Progenitor cell of endocrine pancreas (in vitro differentiated cells): ENCODE data around the gene OR5D18. TPM values are rescaled to one million over a fixed set of nuclear protein-coding genes. Genes with fewer than 3 reads are reported as not detected.

Source experiments
- DNase-seq: peaks from one replicate; pipeline ENCODE4 v3.0.0; 2021; ENCODE audit warnings: low spot score; ENCODE audit not compliant: unreplicated experiment
- H3K27ac Mint-ChIP-seq: 2 replicates; pipeline ENCODE4 v1.8.0; 2021; ENCODE audit warnings: mild to moderate bottlenecking, moderate library complexity, mixed read lengths
- H3K27me3 Mint-ChIP-seq: 2 replicates; pipeline ENCODE4 v1.8.0; 2021; ENCODE audit warnings: mixed read lengths
- H3K36me3 Mint-ChIP-seq: 2 replicates; pipeline ENCODE4 v1.8.0; 2022; ENCODE audit warnings: mixed read lengths; ENCODE audit not compliant: insufficient read depth
- H3K4me1 Mint-ChIP-seq: 2 replicates; pipeline ENCODE4 v1.8.0; 2021; ENCODE audit warnings: low read depth, mixed read lengths
- H3K4me3 Mint-ChIP-seq: 2 replicates; pipeline ENCODE4 v1.8.0; 2021; ENCODE audit warnings: low read depth, mild to moderate bottlenecking, moderate library complexity, mixed read lengths
- H3K9me3 Mint-ChIP-seq: 2 replicates; pipeline ENCODE4 v1.8.0; 2021; ENCODE audit warnings: low read depth, mixed read lengths
- CTCF ChIP-seq: fragments of 200-600 bp; sonication (generic); IDR thresholded peaks from one replicate; pipeline ENCODE4 v1.5.0; 2021; ENCODE audit warnings: antibody characterized with exemption, mild to moderate bottlenecking; ENCODE audit not compliant: unreplicated experiment
- long read RNA-seq: library from polyadenylated mRNA; unstranded; transcript quantifications from one replicate; pipeline ENCODE4 v2.0.0, GENCODE V29; 2020
- total RNA-seq: library from RNA; stranded (reverse); gene quantifications from 2 replicates; pipeline ENCODE4 v1.2.1, GENCODE V29; 2021

The OR5D18 gene
- total RNA-seq: not detected in 2 replicates
- long read RNA-seq: 0 reads

GRCh38 chr11:55819330-55819729, at the start of gene OR5D18:
Gene OR5D18 (plus strand): TSS chr11:55819630. CDS start chr11:55819630, 0 bp downstream.
- H3K9me3 Mint-ChIP-seq: peaks cover 54% of the 10 kb centered on the region
- no peak for DNase-seq
- no peak within 1 kb of the TSS for H3K27ac Mint-ChIP-seq
- H3K36me3 Mint-ChIP-seq: no peaks in the 10 kb centered on the region
- no peak within 1 kb of the TSS for H3K4me3 Mint-ChIP-seq
- H3K27me3 Mint-ChIP-seq: no peaks in the 10 kb centered on the region
- TF ChIP-seq CTCF: no peak
- no peaks in the 10 kb centered on the region for H3K4me1 Mint-ChIP-seq

- Mint-ChIP-seq H3K4me3 (no peak within 1 kb of the TSS), H3K36me3 (peaks cover 2% of the 10 kb centered on the region), H3K27me3 (no peaks in the 10 kb centered on the region), H3K27ac (no peak within 1 kb of the TSS), H3K4me1 (no peaks in the 10 kb centered on the region), H3K9me3 (peaks cover 51% of the 10 kb centered on the region)
- no peak for TF ChIP-seq CTCF
- DNase-seq: no peak
Measured at GRCh38 chr11:55773138-55773537, 46.3 kb upstream of the OR5D18 start, which contains the start of gene OR5D13. Gene OR5D13 (plus strand): TSS chr11:55773438. CDS start chr11:55773438, 0 bp downstream.

DNA sequence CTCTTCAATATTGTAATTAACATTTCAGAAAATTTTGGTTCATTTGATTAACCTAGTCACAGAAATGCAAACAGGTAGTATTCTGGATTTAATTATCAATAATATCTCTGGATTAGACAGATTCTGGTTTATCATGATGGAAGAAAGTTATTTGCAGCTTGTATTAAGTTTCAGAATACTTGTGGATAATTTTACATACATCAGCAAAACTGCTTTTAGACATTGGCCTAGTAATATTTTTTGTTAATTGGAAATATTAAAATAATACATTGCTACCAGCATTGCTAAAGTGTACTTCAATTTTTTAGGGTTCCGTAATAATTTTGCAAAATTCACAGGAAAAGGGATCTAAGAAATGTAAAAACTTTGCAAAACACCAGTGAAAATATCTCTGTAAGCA, 27.8 kb upstream of the OR5D18 start:
- H3K4me1 Mint-ChIP-seq: no peaks in the 10 kb centered on the region
- no peak overlapping the region for H3K27ac Mint-ChIP-seq
- no peak for DNase-seq
- H3K36me3 Mint-ChIP-seq: no peaks in the 10 kb centered on the region
- no peak for TF ChIP-seq CTCF
- no peaks in the 10 kb centered on the region for H3K27me3 Mint-ChIP-seq
- H3K9me3 Mint-ChIP-seq: peaks cover 42% of the 10 kb centered on the region
- H3K4me3 Mint-ChIP-seq: no peak overlapping the region

DNA sequence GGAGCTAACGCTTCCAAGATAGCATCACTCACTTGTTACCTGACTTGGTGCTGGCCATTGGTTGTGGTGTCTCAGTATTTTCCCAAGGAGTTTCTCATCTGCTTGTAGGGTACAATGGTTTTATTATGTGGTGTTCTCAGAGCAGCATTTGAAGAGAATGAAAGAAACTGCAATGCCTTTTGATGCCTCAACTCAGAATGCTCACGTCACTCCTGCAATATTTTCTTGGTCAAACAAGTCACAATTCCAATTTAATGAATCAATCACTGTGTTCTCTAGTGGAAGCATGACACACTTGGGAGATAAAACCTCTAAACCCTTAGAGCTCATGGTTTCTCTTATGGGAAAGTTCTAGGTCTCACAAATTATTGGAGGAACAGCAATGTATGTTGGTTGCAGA, 26.1 kb upstream of the OR5D18 start:
- Mint-ChIP-seq H3K4me3 (no peak overlapping the region), H3K27me3 (no peaks in the 10 kb centered on the region), H3K36me3 (no peaks in the 10 kb centered on the region), H3K27ac (no peak overlapping the region), H3K4me1 (no peaks in the 10 kb centered on the region), H3K9me3 (peaks cover 29% of the 10 kb centered on the region)
- DNase-seq: no peak
- no peak for TF ChIP-seq CTCF

GRCh38 chr11:55795256-55795655, 24.2 kb upstream of the OR5D18 start, which contains the start of gene OR5D14:
Gene OR5D14 (plus strand): TSS chr11:55795556. CDS start chr11:55795556, 0 bp downstream.
- no peaks in the 10 kb centered on the region for H3K36me3 Mint-ChIP-seq
- DNase-seq: no peak
- peaks cover 40% of the 10 kb centered on the region for H3K9me3 Mint-ChIP-seq
- no peak within 1 kb of the TSS for H3K27ac Mint-ChIP-seq
- TF ChIP-seq CTCF: no peak
- H3K27me3 Mint-ChIP-seq: no peaks in the 10 kb centered on the region
- H3K4me1 Mint-ChIP-seq: no peaks in the 10 kb centered on the region
- no peak within 1 kb of the TSS for H3K4me3 Mint-ChIP-seq
